HG03521 (cell line): ENCODE data around the gene SLC25A11.

Experiments
- ATAC-seq: cut with Tn5 transposase; IDR thresholded peaks from one replicate; pipeline ENCODE4 v1.9.1; 2021; ENCODE audit warnings: mild to moderate bottlenecking, moderate library complexity; ENCODE audit not compliant: unreplicated experiment

Gene SLC25A11

GRCh38 chr17:4896332-4897197, 43.3 kb downstream of the SLC25A11 start:
- no peak for ATAC-seq

GRCh38 chr17:4895657-4896331, 44.1 kb downstream of the SLC25A11 start:
- ATAC-seq, result no peak

- no peak for ATAC-seq
Observed at GRCh38 chr17:4895121-4895520, 44.7 kb downstream of the SLC25A11 start.

GRCh38 chr17:4893721-4894560, 45.9 kb downstream of the SLC25A11 start:
- ATAC-seq, result no peak

GRCh38 chr17:4893272-4893671, 46.6 kb downstream of the SLC25A11 start:
- ATAC-seq, result no peak

- ATAC-seq, result no peak
Observed at GRCh38 chr17:4892499-4893221, 47.2 kb downstream of the SLC25A11 start.

GRCh38 chr17:4891411-4892410, 48.1 kb downstream of the SLC25A11 start:
- no peak for ATAC-seq

GRCh38 chr17:4887581-4887980, 52.3 kb downstream of the SLC25A11 start:
- ATAC-seq, result no peak
